HEK293 (cell line): ENCODE results near the gene SLC27A3.

Source experiments
- CTCF ChIA-PET: fragments of 350-600 bp; formaldehyde crosslinking; extraction: SDS; loops from one replicate; lab custom pipeline; 2021; ENCODE audit warnings: antibody characterized with exemption; lab: Yijun Ruan, JAX
- POLR2A ChIA-PET: fragments of 300-600 bp; formaldehyde crosslinking; extraction: SDS; loops from one replicate; lab custom pipeline; 2020; ENCODE audit warnings: antibody characterized with exemption, inconsistent platforms; lab: Yijun Ruan, JAX
- H3K27ac ChIP-seq: fragments of 200-500 bp; sonication (Bioruptor generic); 2 replicates; pipeline ENCODE4 v1.5.1; 2014; ENCODE audit warnings: low read depth, low read length, control low read depth, inconsistent platforms; ENCODE audit errors: extremely low read depth
- H3K36me3 ChIP-seq, 2 experiments: fragments of 200-500 bp in 1 of 2; sonication (Bioruptor generic) in 1 of 2; 1 replicate in 1 of 2; 2 replicates in 1 of 2; pipeline ENCODE4 v1.5.1; 2014 to 2017; ENCODE audit warnings: inconsistent platforms in 2 of 2, low read length in 2 of 2; ENCODE audit not compliant: control insufficient read depth in 2 of 2, insufficient read depth in 1 of 2
- H3K4me1 ChIP-seq: fragments of 200-500 bp; sonication (Bioruptor generic); 2 replicates; pipeline ENCODE4 v1.5.1; 2014; ENCODE audit warnings: mild to moderate bottlenecking, low read length, inconsistent platforms; ENCODE audit not compliant: control insufficient read depth, insufficient read depth
- H3K4me3 ChIP-seq: 2 replicates; pipeline ENCODE4 v1.5.1; 2011; ENCODE audit warnings: low read depth, mild to moderate bottlenecking, control low read depth, low read length, moderate library complexity
- H3K9me3 ChIP-seq: fragments of 200-500 bp; sonication (Bioruptor generic); 2 replicates; pipeline ENCODE4 v1.5.1; 2014; ENCODE audit warnings: low read depth, low read length, inconsistent platforms; ENCODE audit not compliant: control insufficient read depth, insufficient read depth
- AEBP2 ChIP-seq: fragments of 450-650 bp; formaldehyde crosslinking; IDR thresholded peaks from 2 replicates; pipeline ENCODE4 v1.5.1; 2016; ENCODE audit warnings: missing biosample characterization, missing genetic modification characterization, borderline replicate concordance
- ATF2 ChIP-seq: fragments of 450-650 bp; formaldehyde crosslinking; IDR thresholded peaks from 2 replicates; pipeline ENCODE4 v1.5.1; 2016; ENCODE audit warnings: missing biosample characterization, missing genetic modification characterization, low read depth
- EGR2 ChIP-seq: fragments of 450-650 bp; formaldehyde crosslinking; IDR thresholded peaks from 2 replicates; pipeline ENCODE4 v1.5.1; 2016; ENCODE audit warnings: low read depth, missing biosample characterization, missing genetic modification characterization
- FEZF1 ChIP-seq: fragments of 450-650 bp; formaldehyde crosslinking; IDR thresholded peaks from 2 replicates; pipeline ENCODE4 v1.5.1; 2016; ENCODE audit warnings: missing biosample characterization, missing genetic modification characterization
- GLI4 ChIP-seq: fragments of 450-650 bp; formaldehyde crosslinking; IDR thresholded peaks from 2 replicates; pipeline ENCODE4 v1.5.1; 2016; ENCODE audit warnings: missing biosample characterization, missing genetic modification characterization
- ZBTB20 ChIP-seq: fragments of 450-650 bp; formaldehyde crosslinking; IDR thresholded peaks from 2 replicates; pipeline ENCODE4 v1.5.1; 2016; ENCODE audit warnings: missing biosample characterization, missing genetic modification characterization
- ZFHX2 ChIP-seq: fragments of 450-650 bp; formaldehyde crosslinking; conservative IDR thresholded peaks from 2 replicates; pipeline ENCODE4 v1.5.1; 2016; ENCODE audit warnings: missing biosample characterization, missing genetic modification characterization
- ZFP69B ChIP-seq: fragments of 450-650 bp; formaldehyde crosslinking; IDR thresholded peaks from 2 replicates; pipeline ENCODE4 v1.5.1; 2016; ENCODE audit warnings: missing biosample characterization, missing genetic modification characterization
- ZNF184 ChIP-seq: fragments of 450-650 bp; IDR thresholded peaks from 2 replicates; pipeline ENCODE4 v1.5.1; 2018; ENCODE audit warnings: missing biosample characterization, mild to moderate bottlenecking, missing genetic modification characterization
- ZNF211 ChIP-seq: fragments of 450-650 bp; formaldehyde crosslinking; IDR thresholded peaks from 2 replicates; pipeline ENCODE4 v1.5.1; 2016; ENCODE audit warnings: low read depth, missing biosample characterization, missing genetic modification characterization
- ZNF26 ChIP-seq: fragments of 450-650 bp; formaldehyde crosslinking; IDR thresholded peaks from 2 replicates; pipeline ENCODE4 v1.5.1; 2016; ENCODE audit warnings: missing biosample characterization, missing genetic modification characterization
- ZNF302 ChIP-seq: fragments of 450-650 bp; formaldehyde crosslinking; IDR thresholded peaks from 2 replicates; pipeline ENCODE4 v1.5.1; 2016; ENCODE audit warnings: missing biosample characterization, missing genetic modification characterization, low read depth
- ZNF391 ChIP-seq: fragments of 450-650 bp; formaldehyde crosslinking; IDR thresholded peaks from 2 replicates; pipeline ENCODE4 v1.5.1; 2016; ENCODE audit warnings: low read depth, missing biosample characterization, missing genetic modification characterization, borderline replicate concordance
- ZNF521 ChIP-seq: fragments of 450-650 bp; formaldehyde crosslinking; IDR thresholded peaks from 2 replicates; pipeline ENCODE4 v1.5.1; 2017; ENCODE audit warnings: missing biosample characterization, mild to moderate bottlenecking, missing genetic modification characterization
- ZNF549 ChIP-seq: fragments of 450-650 bp; IDR thresholded peaks from 2 replicates; pipeline ENCODE4 v1.5.1; 2018; ENCODE audit warnings: missing biosample characterization, missing genetic modification characterization, mild to moderate bottlenecking, inconsistent platforms, moderate library complexity
- ZNF600 ChIP-seq: fragments of 450-650 bp; formaldehyde crosslinking; IDR thresholded peaks from 2 replicates; pipeline ENCODE4 v1.5.1; 2016; ENCODE audit warnings: missing biosample characterization, missing genetic modification characterization
- ZNF658 ChIP-seq: fragments of 450-650 bp; formaldehyde crosslinking; IDR thresholded peaks from 2 replicates; pipeline ENCODE4; 2016; ENCODE audit warnings: missing biosample characterization, missing genetic modification characterization
- ZNF660 ChIP-seq: fragments of 450-650 bp; IDR thresholded peaks from 2 replicates; pipeline ENCODE4 v1.5.1; 2018; ENCODE audit warnings: missing biosample characterization, mild to moderate bottlenecking, missing genetic modification characterization
- ZNF747 ChIP-seq: fragments of 450-650 bp; formaldehyde crosslinking; IDR thresholded peaks from 2 replicates; pipeline ENCODE4 v1.5.1; 2016; ENCODE audit warnings: missing biosample characterization, missing genetic modification characterization
- ZSCAN16 ChIP-seq: fragments of 450-650 bp; formaldehyde crosslinking; IDR thresholded peaks from 2 replicates; pipeline ENCODE4 v1.5.1; 2016; ENCODE audit warnings: missing biosample characterization, missing genetic modification characterization

Gene SLC27A3

GRCh38 chr1:153745417-153745816 lies 29.8 kb upstream of the SLC27A3 start (continued):
- no peak for TF ChIP-seq ZBTB20 (tag by site-specific recombination)
- TF ChIP-seq AEBP2 (tag by site-specific recombination) = no peak
- TF ChIP-seq ZNF600 (tag by site-specific recombination) = no peak
- no peak for TF ChIP-seq ZNF658 (tag by site-specific recombination)
- no peak for TF ChIP-seq ZNF660 (tag by site-specific recombination)
- TF ChIP-seq ZNF211 (tag by site-specific recombination) = no peak
- no peak for TF ChIP-seq ZNF391 (tag by site-specific recombination)
- TF ChIP-seq ZNF521 (tag by site-specific recombination) = no peak
- TF ChIP-seq, all 188 proteins: peak for 0

- peaks cover 57 to 99% of the 10 kb centered on the region in 2 experiments for H3K36me3 ChIP-seq
- no peaks in the 10 kb centered on the region for H3K9me3 ChIP-seq
- POLR2A ChIA-PET = interaction anchor here (0.7 kb wide), 1 partner anchor 55 kb away, joined by 3 read pairs; no protein-coding TSS in a partner anchor
- TF ChIP-seq ZSCAN16 (tag by site-specific recombination) (no peak), ZNF660 (tag by site-specific recombination) (no peak), ATF2 (tag by site-specific recombination) (no peak), GLI4 (tag by site-specific recombination) (no peak), ZNF184 (no peak), EGR2 (tag by site-specific recombination) (no peak), ZNF26 (tag by site-specific recombination) (no peak), ZNF747 (tag by site-specific recombination) (no peak), ZNF549 (no peak), FEZF1 (tag by site-specific recombination) (no peak), ZNF302 (no peak)
- H3K4me1 ChIP-seq = no peaks in the 10 kb centered on the region
- no peak overlapping the region for H3K27ac ChIP-seq
- CTCF ChIA-PET = interaction anchor here (0.7 to 3.8 kb wide), 2 partner anchors 27 to 68 kb away, joined by 3 to 20 read pairs; partner anchors contain the start of gene NPR1
- no peak overlapping the region for H3K4me3 ChIP-seq
Observed at GRCh38 chr1:153746174-153746573, 29.0 kb upstream of the SLC27A3 start.

DNA sequence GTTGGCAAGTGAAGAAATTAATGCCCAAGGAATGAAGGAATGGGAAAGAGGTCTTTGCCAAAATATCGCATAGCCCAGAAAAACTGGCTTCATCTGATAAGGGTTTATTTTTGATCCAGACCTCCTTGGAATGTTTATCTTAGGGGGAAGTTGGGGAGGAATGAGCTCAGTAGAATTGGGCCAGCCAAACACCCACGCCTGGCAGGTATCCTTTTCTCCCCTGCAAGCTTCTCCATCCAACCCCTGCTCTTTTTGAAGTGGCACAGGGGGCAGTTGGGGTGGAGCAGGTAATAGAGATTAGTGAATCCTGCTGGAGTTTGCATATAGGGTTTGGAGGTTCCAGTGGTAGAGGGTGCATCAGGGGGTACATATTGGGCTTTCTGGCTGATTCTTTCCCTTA lies 26.3 kb upstream of the SLC27A3 start:
- CTCF ChIA-PET = interaction anchor here (0.6 to 5.8 kb wide), 10 partner anchors 9 to 396 kb away, joined by 3 to 55 read pairs (median 4); partner anchors contain the start of genes ILF2 and NPR1
- H3K9me3 ChIP-seq = no peaks in the 10 kb centered on the region
- H3K36me3 ChIP-seq = peaks cover 62 to 98% of the 10 kb centered on the region in 2 experiments
- TF ChIP-seq ZFHX2 (tag by site-specific recombination) = 0 out of 2 replicates have a peak, but pooled peaks have one; percentile 14
- TF ChIP-seq ZFP69B (tag by site-specific recombination) = no peak
- TF ChIP-seq, all 188 proteins: peak for 1
- POLR2A ChIA-PET = no interaction called here
- H3K4me3 ChIP-seq = no peak overlapping the region
- H3K27ac ChIP-seq = no peak overlapping the region
- H3K4me1 ChIP-seq = no peaks in the 10 kb centered on the region
